ENCODE measurements around the gene SFI1.
A peak's percentile ranks its signal among the peaks of the same experiment; 100 is the strongest.
"Not testable (repeated sequence)": the region's sequence is repeated elsewhere in the genome, so short reads cannot be mapped to it uniquely, and the experiment has no call there.

The SFI1 gene

DNA sequence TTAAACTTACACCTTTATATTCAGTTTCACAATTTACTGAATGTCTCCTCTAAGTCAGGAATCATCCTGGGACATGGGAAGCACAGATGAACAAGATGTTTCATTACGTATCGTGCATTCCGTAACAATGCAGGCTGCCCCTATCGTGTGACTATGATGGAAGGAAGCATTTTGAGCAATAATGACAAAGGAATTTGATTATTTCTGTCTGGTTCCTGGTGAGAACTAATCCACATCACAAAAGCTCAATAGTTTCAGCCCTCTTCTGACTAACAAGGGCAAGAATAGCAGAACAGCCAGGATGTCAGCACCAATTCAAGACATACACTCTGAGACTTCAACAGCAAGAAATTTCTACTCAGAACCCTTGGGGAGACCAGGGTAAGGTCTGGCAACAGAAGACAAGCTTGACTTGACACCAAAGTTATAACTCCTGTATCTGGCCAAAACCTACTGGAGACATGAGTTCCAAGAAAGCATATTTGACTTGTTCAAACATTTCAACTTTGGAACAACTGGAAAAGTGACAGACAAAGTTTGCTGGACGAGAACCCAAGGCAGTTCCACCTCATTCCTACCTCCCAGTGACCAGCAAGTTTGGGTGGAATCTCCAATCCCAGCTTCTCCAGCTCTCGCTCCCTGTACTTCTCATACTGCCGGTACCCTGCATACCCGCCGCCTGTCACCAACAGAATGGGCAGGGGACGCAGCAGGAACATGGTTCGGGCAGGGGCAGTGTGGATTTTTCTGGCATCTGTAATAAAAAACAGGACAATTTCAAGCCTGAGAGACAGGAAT lies 151.4 kb downstream of the SFI1 start:
- no peak for DNase-seq

DNA sequence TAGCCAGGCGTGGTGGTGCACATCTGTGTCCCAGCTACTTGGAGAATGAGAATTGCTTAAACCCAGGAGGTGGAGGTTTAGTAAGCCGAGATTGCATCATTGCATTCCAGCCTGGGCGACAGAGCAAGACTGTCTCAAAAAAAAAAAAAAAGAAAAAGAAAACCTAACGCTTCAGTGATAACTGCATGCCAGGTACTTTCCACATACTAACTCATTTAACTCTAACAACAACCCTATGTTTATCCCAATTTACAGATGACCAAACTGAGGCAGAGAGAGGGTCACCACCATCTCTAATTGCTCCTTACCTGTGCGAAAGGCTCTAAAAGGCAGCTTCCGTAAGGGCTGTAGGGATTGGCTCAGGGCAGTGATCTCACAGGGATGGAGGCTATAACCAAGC lies 154.1 kb downstream of the SFI1 start:
- DNase-seq, result no peak

DNA sequence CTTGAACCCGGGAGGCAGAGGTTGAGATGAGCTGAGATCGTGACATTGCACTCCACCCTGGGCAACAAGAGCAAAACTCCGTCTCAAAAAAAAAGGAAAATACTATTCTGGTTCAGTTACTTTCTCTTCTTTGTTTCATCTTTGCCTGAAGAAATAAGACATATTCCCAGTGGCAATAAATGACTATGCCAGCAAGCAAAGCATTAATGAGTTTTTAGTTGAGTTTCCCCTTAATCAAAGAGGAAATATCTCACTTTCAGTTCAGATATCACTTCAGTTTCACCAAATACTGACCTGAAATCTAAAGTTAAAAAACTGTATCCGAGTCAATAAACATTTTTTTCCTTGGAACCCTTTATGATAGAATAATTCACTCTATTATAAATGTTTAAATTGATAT lies 155.3 kb downstream of the SFI1 start:
- no peak for DNase-seq

DNA sequence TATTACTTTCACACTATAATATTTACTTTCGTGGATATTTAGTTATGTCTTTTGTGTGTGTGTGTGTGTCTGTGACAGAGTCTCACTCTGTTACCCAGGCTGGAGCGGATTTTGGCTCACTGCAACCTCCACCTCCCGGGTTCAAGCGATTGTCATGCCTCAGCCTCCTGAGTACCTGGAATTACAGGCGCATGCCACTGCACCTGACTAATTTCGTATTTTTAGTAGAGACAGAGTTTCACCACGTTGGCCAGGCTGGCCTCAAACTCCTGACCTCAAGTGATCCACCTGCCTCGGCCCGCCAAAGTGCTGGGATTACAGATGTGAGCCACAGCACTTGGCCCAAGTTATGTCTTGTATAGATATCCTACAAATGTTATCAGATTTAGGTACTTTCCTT lies 155.8 kb downstream of the SFI1 start:
- no peak for DNase-seq

DNA sequence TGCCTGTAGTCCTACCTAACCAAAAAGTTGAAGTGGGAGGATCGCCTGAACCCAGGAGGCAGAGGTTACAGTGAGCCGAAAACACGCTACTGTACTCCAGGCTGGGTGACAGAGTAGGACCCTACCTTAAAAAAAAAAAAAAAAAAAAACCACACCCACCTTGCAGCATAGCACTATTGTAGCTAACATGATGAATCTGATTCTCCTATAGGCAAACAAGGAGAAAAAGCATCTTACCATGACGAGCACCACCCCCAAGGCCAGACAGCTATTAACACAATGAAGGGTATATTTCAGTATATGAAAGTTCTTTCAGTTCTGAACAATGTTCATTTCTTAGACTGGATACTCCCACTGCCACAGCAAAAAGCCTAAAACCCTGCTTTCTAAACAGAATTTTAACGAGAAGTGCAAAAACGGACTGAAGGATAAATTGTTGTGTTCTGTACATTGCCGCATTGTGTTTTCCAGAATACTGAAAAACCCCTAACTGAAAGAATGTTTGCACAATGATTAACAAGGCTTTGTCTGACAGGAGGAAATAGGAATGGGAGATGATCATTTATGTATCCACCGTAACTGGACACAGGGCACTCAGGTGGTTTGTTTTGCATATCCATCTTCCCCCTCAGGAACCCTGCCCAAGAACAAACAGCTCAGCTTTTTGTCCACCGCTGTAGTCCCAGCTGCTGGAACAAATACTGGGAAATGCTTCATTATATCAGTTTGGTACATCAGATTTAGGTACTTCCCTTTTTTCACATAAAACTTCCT lies 156.8 kb downstream of the SFI1 start:
- no peak for DNase-seq

DNA sequence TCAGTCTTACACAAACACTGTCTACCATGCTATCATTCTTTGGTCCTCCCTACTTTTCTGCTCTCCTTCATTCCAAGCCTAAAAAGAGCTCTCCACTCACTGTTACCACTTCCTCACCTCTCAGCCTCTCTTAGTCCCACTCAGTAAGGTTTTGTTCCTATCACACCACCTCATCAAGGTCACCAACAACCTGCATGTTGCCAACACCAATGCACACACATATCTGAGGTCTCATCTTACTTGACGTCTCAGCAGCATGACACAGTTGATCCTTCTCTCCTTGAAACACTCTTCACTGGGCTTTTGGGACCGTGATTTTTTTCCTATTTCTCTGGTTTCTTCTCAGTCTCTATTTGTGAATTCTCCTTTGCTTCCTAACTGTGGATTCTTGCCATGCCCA lies 157.6 kb downstream of the SFI1 start:
- DNase-seq, result no peak

DNA sequence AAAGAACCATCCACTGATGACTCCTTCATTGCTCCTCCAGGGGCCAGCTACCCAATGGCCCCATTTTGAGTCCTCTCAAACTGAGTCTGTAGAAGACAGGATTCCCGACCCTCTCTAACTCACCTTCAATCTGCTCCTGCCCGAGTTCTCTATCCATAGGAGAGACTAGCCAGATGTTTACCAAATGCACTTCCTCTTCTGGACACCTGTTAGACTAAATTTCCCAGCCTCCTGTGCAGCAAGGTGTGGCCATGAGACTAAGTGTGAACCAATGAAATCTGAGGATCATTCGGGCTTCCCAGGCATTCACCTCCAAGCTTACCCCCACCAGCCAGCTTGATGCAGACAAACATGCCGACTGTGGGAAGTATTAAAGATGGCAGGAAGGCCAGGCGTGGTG lies 158.1 kb downstream of the SFI1 start:
- DNase-seq, result no peak

DNA sequence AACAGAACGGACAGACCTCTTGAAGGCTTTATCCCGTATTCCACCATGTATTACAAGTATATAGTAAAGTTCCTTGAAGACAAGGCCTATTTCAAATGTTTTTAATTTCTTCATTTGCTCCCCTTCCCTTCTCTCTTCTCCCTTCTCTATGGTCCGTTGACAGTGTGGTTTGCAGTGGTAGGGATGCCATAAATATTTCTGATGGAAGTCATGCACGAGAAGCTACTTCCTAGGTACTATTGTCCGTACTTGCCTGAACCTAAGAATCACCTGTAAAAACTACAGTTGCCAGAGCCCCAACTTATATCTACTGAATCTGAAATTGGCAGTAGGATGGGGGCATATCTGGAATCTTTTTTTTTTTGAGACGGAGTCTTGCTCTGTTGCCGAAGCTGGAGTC lies 162.9 kb downstream of the SFI1 start:
- no peak for DNase-seq

DNA sequence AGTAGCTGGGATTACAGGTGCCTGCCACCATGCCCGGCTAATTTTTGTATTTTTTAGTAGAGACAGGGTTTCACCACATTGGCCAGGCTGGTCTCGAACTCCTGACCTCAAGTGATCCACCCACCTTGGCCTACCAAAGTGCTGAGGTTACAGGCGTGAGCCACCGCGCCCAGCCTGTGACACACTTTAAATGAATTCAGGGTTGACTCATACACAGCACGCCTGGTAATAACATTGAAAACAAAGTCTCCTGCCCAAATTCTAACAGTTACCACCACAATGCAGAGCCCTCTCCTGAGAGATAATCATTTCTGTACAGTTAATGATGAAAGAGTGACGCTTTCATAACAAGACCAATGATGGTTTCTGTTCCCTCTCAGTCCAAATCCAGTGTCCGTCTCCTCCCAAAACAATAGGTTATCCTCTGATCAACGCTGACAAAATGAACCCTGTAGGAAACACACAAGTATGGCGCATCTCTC lies 164.6 kb downstream of the SFI1 start:
- not testable (repeated sequence) for DNase-seq

DNA sequence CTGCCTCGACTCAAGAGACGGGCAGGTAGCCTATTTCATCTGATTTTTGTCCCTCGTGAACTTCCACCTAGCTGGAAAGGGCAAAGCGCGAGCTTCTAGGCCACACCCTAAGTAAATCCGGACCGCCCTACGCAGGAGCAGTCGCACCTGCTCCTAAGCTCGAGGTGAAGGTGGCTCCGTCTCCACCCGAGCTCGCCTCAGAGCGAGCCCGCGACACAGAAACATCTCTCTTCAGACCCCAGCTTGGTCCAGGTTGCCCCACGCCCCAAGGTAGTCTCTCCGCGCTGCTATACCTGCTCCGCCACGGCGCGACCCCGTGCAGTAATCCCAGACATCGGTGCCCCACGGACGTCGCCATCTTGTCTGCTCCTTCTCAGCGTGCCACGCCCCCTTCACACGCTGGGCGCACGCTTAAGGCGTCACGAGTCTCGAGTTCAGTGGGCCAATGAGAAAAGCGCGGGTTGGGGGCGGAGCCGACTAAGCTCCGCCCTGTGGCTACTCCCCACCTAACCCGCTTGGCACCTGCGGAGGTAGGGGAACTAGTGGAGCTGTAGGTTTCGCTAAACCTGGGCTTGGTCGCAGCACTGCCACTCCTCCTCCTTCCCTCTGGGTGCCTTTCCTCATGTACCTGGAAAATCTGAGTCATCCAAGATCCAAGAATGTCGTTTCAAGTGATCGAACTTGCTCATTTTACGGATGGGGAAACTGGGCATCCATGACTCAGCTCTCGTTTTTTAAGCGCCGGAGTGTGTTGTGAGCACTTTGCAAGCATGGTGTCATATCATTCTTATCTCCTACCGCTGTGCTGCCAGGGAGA lies 165.7 kb downstream of the SFI1 start, which contains the start of gene PISD:
Gene PISD (minus strand): TSS at position 365 of the 817 bp plus-strand sequence. CDS start 7 bp downstream, at position 358.
- peak; percentile 89 to 90 for DNase-seq

DNA sequence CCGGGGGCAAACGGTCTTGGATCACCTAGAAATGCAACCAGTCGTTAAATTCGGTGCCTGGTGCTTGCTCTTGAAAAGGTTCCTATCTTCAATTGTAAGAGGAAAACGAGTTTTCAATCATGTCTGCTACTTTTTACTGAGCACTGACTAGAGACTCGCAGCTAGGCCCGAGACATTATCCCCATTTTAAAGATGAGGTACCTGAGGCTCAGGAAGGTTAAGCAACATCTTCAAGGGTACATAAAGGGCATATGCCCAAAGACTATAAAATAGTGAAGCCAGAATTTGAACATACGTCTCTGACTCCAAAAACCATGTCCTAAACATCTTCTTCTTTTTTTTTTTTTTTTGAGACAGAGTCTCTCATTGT lies 166.3 kb downstream of the SFI1 start:
- no peak for DNase-seq

Data from NCI-H187 (cell line).